Stimulated activated CD4-positive, alpha-beta T cell treated with anti-CD3 and anti-CD28 coated beads, Interleukin-2, amount 100 ng/mL, for 48 hours (primary cell): ENCODE results near the gene STPG3.
A peak's percentile ranks its signal among the peaks of the same experiment; 100 is the strongest.

Experiments
- DNase-seq, 2 donors: peaks; one replicate each; pipeline ENCODE4 v3.0.0-alpha.2; 2020

The STPG3 gene

DNA sequence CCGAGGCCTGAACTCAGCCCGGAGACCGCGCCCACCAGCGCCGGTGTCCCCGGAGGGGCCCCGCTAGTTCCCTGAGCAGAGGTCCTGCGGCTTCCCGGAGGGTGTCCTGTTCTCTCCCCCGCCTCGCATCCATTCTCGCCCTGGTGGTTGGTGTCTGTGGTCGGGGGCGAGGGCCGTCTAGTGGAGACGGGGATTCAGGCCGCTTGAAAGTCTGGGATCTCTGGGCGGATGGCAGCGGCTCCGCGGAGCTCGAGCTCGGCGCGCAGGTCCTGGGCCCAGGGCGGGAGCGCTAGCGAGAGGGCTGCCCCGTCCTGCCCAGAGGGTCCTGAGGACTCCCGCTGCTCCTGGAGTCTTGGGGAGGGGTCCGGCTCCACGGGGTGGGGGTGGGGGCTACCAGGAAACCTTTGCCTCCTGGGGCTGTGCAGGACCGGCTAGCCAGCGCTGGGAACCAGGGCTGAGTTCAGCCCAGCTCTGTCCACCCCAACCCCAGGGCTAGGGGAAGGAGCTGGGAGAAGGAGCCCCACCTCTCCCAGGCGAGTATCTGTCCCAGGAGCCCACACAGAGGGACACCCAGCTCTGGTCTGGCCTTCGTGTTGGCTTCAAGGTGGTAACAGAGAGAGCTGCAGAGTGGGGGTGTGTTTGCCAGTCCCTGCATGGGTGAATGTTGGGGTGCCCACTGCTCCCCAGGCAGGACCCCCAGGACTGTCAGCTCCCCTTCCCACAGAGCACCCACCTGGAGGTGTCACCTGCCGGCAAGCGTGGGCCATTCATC lies 30.4 kb downstream of the STPG3 start:
- no peak for DNase-seq

GRCh38 chr9:137286975-137287383 lies 35.9 kb downstream of the STPG3 start:
- no peak for DNase-seq

- no peak for DNase-seq
Measured at GRCh38 chr9:137293094-137293481, 42.0 kb downstream of the STPG3 start.

DNA sequence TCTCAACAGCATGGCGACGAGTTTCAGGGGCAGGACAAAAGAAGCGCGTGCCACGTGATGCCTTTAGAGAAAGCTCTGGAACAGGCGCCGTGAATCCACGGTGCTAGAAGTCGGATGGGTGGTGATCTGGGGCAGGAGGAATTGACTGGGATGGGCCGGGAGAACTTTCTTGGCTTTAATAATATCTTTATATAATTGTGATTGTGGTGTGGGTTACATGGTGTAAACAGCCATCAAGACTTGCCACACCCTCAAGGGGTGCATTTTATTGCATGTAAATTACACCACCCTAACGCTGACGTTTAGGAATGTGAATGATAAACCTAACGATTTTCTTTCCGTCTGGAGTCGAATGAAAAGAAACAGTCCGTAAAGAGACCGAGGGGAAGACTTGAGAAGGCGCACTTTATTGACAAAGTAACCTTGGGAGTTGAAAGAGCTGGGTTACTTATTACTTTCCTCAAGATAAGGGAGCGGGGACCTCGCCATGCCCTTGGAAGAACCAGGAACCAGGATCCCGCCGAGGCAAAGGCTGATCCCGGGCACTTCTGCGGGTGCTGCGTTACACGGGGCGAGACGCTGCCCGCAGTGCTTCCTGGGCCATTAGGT lies 42.5 kb downstream of the STPG3 start:
- no peak for DNase-seq

DNA sequence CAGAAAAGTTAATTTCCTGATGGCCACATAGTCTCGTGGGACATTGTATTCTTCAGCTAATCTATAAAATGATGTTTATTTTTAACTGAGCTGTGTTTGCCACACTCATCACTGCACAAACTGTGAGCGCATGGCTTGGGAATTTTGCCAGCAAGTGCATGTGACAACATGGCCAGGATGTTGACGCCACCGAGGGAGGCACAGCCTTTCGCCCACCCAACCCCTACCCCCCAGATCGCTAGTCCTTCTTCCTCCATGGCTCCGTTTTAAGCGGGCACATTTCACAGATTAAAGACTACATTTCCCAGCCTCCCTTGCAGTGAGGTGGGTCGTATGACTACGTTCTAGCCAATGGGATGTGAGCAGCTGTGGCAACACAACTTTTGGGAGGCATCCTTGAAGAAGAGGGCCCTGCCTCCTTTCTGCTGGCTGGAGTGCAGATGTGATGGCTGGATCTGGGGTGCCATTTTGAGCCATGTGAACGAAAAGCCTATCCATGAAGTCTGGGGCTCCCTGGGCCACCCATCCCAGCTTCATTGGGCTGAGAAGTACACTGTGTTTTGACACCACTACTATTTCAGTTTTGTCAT lies 43.1 kb downstream of the STPG3 start:
- no peak for DNase-seq

- DNase-seq = no peak
Measured at GRCh38 chr9:137294681-137295237, 43.7 kb downstream of the STPG3 start.

- DNase-seq = peak; percentile 50 to 63
Measured at GRCh38 chr9:137295238-137295811, 44.2 kb downstream of the STPG3 start.

DNA sequence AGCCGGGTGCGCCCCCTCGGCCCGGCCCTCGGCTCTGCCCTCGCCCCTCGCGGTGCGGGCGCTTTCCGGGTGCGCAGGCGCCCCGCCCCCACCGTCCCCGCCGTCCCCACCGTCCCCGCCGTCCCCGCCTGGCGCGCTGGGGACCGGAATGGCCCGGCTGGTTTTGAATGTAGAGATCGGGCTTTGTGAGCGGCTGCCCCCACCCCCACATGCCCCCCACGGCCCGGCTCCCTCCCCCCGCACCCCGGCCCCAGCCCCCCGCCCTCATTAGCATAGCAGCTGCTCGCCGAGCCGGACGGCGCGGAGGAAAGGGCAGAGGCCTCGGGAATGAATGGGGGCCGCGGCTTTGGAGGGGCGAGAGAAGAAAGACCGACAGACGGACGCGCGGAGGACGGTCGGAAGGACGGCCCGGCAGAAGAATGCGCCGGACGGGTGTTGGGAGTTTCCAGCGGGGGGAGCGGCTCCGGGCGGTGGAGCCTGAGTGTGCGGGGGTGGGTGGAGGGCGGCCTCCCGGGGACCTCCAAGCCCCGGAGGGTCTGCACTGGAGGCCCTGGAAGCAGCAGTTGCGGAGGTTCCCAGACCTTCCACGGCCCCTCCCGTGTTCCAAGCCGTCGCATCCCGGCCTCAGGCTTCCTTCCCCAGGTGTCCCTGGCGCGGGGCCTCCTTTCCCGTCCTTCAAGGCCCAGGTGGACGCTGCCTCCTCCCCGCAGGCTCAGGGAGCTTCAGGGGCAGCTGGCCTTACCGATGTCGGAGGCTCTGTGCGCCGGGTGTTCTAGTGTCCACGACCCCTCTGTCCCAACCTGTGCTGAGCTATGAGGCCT lies 45.0 kb downstream of the STPG3 start:
- DNase-seq = no peak

DNA sequence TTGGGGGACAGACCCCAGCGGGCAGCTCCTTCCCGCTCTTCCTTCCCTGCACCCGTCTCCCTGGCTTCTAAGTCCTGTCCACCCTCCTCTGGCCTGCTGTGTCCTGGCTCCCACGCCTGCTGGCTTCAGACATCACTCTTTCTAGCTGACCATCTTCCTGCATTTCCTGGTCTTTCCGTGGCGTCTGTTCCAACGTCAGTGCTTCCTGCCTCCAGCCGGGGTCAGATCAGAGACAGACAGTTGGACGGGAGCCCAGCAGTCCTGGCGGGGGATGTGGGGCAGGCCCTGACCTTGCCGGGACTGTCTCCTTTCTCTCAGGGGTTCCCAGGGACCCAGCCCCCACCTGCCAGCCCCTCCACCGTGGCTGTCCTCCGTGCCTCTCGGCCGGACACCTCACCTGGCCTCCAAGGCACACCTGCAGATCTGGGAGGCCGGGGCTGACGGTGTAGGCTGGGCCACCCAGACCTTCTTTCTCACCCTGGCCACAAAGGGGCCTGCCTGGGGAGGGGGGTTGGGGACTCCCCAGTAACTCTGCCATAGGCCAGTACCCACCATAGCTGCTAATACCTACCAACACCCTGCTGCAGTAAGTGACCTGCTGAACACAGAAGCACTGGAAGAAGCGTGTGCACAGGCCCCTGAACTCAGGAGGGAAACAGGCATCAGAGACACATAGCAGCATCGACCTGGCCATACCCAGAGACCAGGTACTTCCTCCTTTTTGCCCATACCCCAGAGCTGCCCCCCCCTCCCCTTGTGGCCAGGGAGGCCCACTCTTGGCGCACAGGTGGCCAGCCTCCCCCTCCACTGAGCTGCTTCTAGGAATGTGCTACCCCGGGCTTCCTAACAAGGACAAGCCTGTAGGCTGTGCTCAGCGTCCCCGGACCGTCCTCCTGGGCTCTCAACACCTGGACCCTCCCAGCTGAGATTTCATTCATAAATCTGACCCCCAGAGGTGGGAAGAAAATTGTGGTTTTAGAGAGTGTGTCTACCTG lies 45.9 kb downstream of the STPG3 start:
- DNase-seq = no peak

- no peak for DNase-seq
Measured at GRCh38 chr9:137297966-137298365, 46.9 kb downstream of the STPG3 start.

DNA sequence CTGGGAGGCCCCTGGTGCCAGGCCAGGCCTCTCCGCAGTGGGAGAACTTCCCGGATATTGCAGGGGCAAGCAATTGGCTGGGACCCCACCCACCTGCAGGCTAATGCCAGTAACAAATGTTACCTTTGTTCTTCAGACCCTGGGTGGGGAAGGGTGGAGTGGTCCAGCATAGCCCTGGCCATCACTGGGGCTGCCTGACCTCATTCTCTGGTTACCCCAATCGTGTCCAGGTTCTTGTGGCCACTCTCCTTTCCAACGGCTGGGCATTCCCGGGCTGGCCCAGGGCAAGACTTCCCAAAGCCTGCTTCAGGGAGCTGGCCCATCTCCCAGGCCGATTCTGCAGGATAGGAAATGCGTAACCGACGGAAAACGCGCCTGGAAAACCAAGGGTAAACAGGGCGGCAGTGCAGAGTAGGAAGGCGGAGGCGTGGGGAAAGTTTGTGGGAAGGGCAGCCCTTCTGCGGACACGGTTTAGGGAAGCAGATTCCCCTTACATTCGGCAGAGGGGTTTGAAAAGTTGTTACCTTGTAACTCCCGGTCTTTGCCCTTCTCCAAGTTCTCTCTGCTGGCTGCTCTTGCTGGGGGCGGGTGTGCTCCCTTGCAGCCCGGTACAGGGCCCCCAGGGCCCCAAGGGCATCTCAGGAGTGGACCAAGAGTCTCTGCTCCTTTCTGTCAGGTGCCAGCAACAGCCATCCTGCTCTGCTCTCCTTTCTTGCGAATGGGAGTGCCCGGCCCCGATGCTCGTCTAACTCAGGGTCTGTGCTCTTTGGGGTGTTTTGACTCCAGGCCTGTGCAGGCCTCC lies 47.5 kb downstream of the STPG3 start:
- DNase-seq = no peak

- no peak for DNase-seq
Measured at GRCh38 chr9:137299203-137299565, 48.1 kb downstream of the STPG3 start.

DNA sequence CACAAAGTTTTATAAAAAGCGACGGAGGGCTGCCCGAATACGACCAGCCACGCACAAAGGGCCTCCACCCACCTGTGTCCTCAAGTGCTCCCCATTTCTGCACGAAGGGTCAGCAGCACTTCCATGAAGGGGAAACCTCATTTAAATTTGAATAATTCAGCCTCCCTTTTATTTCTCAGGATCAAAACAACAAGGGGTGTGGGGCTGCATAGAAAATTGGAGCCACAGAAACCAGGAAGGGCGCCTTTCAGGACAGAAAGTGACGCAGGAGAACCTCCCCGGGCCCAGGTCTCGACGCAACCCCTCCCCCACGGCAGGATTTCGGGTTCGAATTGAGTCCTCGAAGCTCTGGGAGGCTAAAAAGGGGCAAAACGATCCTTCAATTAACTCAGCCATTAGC lies 48.9 kb downstream of the STPG3 start:
- DNase-seq = no peak

GRCh38 chr9:137300567-137301080 lies 49.5 kb downstream of the STPG3 start:
- no peak for DNase-seq

GRCh38 chr9:137301081-137301947 lies 50.2 kb downstream of the STPG3 start:
- no peak for DNase-seq

DNA sequence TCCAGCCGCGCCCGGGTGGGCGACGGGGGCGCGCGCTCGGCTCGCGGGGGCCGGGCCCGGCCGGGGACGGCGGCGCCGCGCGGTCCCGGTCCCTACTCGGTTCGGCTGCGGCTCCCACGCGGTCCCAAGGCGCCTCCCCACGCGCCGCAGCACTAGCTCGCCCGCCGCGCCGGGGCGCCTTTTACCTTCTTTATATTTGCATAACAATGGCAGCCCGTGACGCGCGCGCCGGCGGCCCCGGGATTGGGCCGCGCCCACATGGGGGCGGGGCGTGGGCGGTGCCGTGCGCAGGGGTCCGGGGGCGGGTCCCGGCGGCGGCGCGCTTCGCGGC lies 51.0 kb downstream of the STPG3 start, which contains the start of gene NRARP:
Gene NRARP (minus strand): TSS at position 154 of the 331 bp plus-strand sequence. CDS start 343 bp downstream, outside the sequence.
- peak; percentile 89 to 96 for DNase-seq

DNA sequence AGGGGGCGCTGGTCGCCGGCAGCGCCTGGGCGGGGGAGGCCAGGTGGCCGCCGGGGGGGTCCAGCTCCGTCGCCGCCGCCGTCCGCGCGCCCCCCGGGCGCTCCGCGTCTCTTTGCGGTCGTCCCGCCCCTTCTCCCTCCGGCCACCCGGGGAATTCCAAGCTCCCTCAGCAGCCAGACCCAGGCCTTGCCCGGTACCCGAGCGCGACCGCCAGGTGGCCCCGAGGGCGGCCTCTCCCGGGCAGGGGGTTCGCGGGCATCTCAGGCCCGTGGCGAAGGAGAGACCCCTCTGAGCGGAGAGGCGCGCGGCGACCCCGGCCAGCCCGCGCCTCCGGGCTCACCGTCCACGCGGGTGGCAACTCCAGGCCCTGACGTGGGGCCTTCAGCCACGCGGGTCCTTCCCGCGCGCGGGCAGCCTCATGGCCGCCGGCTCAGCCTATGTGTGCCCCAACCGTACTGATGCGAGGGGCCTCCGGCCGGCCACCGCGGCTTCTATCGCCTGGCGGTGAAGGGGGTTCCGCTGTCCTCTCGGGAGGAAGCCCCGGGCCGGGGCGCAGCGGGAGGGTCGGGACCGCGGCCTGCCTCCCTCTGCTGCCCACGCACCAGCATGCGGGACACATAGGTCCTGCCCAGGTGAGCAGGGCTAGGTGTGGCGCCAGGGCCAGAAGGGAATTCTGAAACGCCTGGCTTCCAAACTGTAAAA lies 51.5 kb downstream of the STPG3 start:
- DNase-seq = peak in 1 of 2 donors; percentile 37
